Upper lobe of left lung (tissue), 6 donors: ENCODE data around the gene CASP3. TPM values are rescaled to one million over a fixed set of nuclear protein-coding genes. Genes with fewer than 3 reads are reported as not detected.
"Not testable (repeated sequence)": the region's sequence is repeated elsewhere in the genome, so short reads cannot be mapped to it uniquely, and the experiment has no call there.

ENCODE experiments used
- ATAC-seq, 2 donors: fragments of 200-7000 bp; cut with Tn5 transposase; one replicate each; pipeline ENCODE4 v1.9.1; 2022; ENCODE audit warnings: mild to moderate bottlenecking in 2 of 2, moderate library complexity in 2 of 2; ENCODE audit not compliant: low FRiP score in 2 of 2
- DNase-seq, 2 donors: peaks; one replicate each; pipeline ENCODE4 v3.0.0-alpha.2; 2019 to 2020
- H3K27ac ChIP-seq, 4 donors: fragments of 200-600 bp; sonication (generic); one replicate each; pipeline ENCODE4 v1.5.1; 2016 to 2019
- H3K27me3 ChIP-seq, 4 donors: fragments of 200-600 bp; sonication (generic); one replicate each; pipeline ENCODE4 v1.5.1; 2017 to 2019
- H3K36me3 ChIP-seq, 4 donors: fragments of 200-600 bp; sonication (generic); one replicate each; pipeline ENCODE4 v1.5.1; 2016 to 2019
- H3K4me1 ChIP-seq, 4 donors: fragments of 200-600 bp; sonication (generic); one replicate each; pipeline ENCODE4 v1.5.1; 2018 to 2019
- H3K4me3 ChIP-seq, 4 donors: fragments of 200-600 bp; sonication (generic); one replicate each; pipeline ENCODE4 v1.5.1; 2017 to 2019; ENCODE audit warnings: mild to moderate bottlenecking in 2 of 4, moderate library complexity in 1 of 4
- H3K9me3 ChIP-seq, 4 donors: fragments of 200-600 bp; sonication (generic); one replicate each; pipeline ENCODE4 v1.5.1; 2018 to 2019
- CTCF ChIP-seq, 6 experiments: fragments of 450-650 bp in 4 of 6; fragments of 200-600 bp in 2 of 6; sonication (generic) in 2 of 6; IDR thresholded peaks; one replicate each; pipeline ENCODE4 v1.5.1; 2016 to 2019; ENCODE audit warnings: antibody characterized with exemption in 6 of 6
- EP300 ChIP-seq, 4 donors: sonication (generic); formaldehyde crosslinking; IDR thresholded peaks; one replicate each; pipeline ENCODE4 v1.5.1; 2017; ENCODE audit warnings: antibody characterized with exemption in 4 of 4, control low read depth in 2 of 4
- POLR2A ChIP-seq, 4 donors: fragments of 450-650 bp; IDR thresholded peaks; one replicate each; pipeline ENCODE4 v1.5.1; 2016 to 2017; ENCODE audit warnings: antibody characterized with exemption in 4 of 4, mild to moderate bottlenecking in 2 of 4
- POLR2AphosphoS5 ChIP-seq, 2 donors: sonication (generic); formaldehyde crosslinking; IDR thresholded peaks; one replicate each; pipeline ENCODE4 v1.5.1; 2017; ENCODE audit warnings: antibody characterized with exemption in 2 of 2
- WGBS, 2 donors: methylation state at CpG; one replicate each; pipeline ENCODE4 v1.1.5; 2017 to 2018; 5-methylcytosine and 5-hydroxymethylcytosine counted together
- total RNA-seq, 6 donors: library from RNA; depleted of rRNA in 4 of 6; stranded (reverse); fragments of >200 nt in 4 of 6; gene quantifications; one replicate each; pipeline versions ENCODE4 v1.1.0 to v1.2.1, GENCODE V29; 2016 to 2021
- donor health status: DM: no; HTN: no; CAD: no; lungs with moderate emphysema.
- donor health status: DM: no; HTN: yes; CAD: no; lungs with severe emphysema.

CASP3 gene
- total RNA-seq, 6 donors from 2014 or later: 7.0 to 25.5 (median 15.0) TPM

GRCh38 chr4:184616633-184617551, 32.4 kb downstream of the CASP3 start:
- no peaks in the 10 kb centered on the region for H3K27me3 ChIP-seq
- no peak overlapping the region for H3K27ac ChIP-seq
- TF ChIP-seq CTCF (IDR thresholded peaks at IDR 0.05) (no peak), EP300 (IDR thresholded peaks at IDR 0.05) (no peak), POLR2A (IDR thresholded peaks at IDR 0.05) (no peak), POLR2AphosphoS5 (IDR thresholded peaks at IDR 0.05) (no peak)
- H3K4me1 ChIP-seq: no peaks in the 10 kb centered on the region
- H3K4me3 ChIP-seq: no peak overlapping the region
- no peak for DNase-seq
- 79 to 80% methylated on average over 12 of the region's 12 CpGs for WGBS, 2 donors
- no peaks in the 10 kb centered on the region for H3K36me3 ChIP-seq
- H3K9me3 ChIP-seq: peaks cover 0 to 6% (median 2%) of the 10 kb centered on the region in 4 donors
- ATAC-seq: no peak

GRCh38 chr4:184616168-184616567, 33.1 kb downstream of the CASP3 start:
- not testable (repeated sequence) for H3K27ac ChIP-seq

GRCh38 chr4:184614509-184614908, 34.7 kb downstream of the CASP3 start:
- no peak for ATAC-seq
- Histone ChIP-seq H3K4me3 (no peak overlapping the region), H3K4me1 (no peaks in the 10 kb centered on the region), H3K27ac (no peak overlapping the region), H3K9me3 (peaks cover 0 to 6% (median 2%) of the 10 kb centered on the region in 4 donors), H3K36me3 (no peaks in the 10 kb centered on the region), H3K27me3 (no peaks in the 10 kb centered on the region)
- TF ChIP-seq CTCF (IDR thresholded peaks at IDR 0.05) (no peak), EP300 (IDR thresholded peaks at IDR 0.05) (no peak), POLR2AphosphoS5 (IDR thresholded peaks at IDR 0.05) (no peak)
- no peak for DNase-seq
- 94 to 98% methylated on average over 3 of the region's 3 CpGs for WGBS, 2 donors

More at GRCh38 chr4:184616168-184616567, 33.1 kb downstream of the CASP3 start:
- H3K27me3 ChIP-seq, H3K4me3 ChIP-seq, H3K36me3 ChIP-seq, H3K9me3 ChIP-seq, H3K4me1 ChIP-seq, ATAC-seq, DNase-seq: not testable (repeated sequence)
- 83 to 88% methylated on average over 2 of the region's 2 CpGs for WGBS, 2 donors

- TF ChIP-seq EP300 (IDR thresholded peaks at IDR 0.05): no peak
- no peak for TF ChIP-seq POLR2A (IDR thresholded peaks at IDR 0.05)
- no peak for TF ChIP-seq POLR2AphosphoS5 (IDR thresholded peaks at IDR 0.05)
- no peak for TF ChIP-seq CTCF (IDR thresholded peaks at IDR 0.05)
- DNase-seq: no peak
Measured at GRCh38 chr4:184613405-184613804, 35.8 kb downstream of the CASP3 start.

GRCh38 chr4:184612074-184612473, 37.2 kb downstream of the CASP3 start:
- peaks cover 0 to 6% (median 2%) of the 10 kb centered on the region in 4 donors for H3K9me3 ChIP-seq
- no peak for ATAC-seq
- H3K4me1 ChIP-seq: no peaks in the 10 kb centered on the region
- H3K36me3 ChIP-seq: no peaks in the 10 kb centered on the region
- H3K4me3 ChIP-seq: no peak overlapping the region
- H3K27me3 ChIP-seq: no peaks in the 10 kb centered on the region
- no peak overlapping the region for H3K27ac ChIP-seq
- 82 to 86% methylated on average over 3 of the region's 3 CpGs for WGBS, 2 donors
- no peak for DNase-seq
- no peak for TF ChIP-seq POLR2A (IDR thresholded peaks at IDR 0.05)
- no peak for TF ChIP-seq POLR2AphosphoS5 (IDR thresholded peaks at IDR 0.05)
- no peak for TF ChIP-seq CTCF (IDR thresholded peaks at IDR 0.05)

More at GRCh38 chr4:184613405-184613804, 35.8 kb downstream of the CASP3 start:
- H3K4me1 ChIP-seq: no peaks in the 10 kb centered on the region
- H3K27ac ChIP-seq: no peak overlapping the region
- peaks cover 0 to 6% (median 2%) of the 10 kb centered on the region in 4 donors for H3K9me3 ChIP-seq
- no peaks in the 10 kb centered on the region for H3K27me3 ChIP-seq
- no peak overlapping the region for H3K4me3 ChIP-seq
- no peaks in the 10 kb centered on the region for H3K36me3 ChIP-seq
- ATAC-seq: no peak
- 66 to 91% methylated on average over 2 of the region's 2 CpGs for WGBS, 2 donors

- not testable (repeated sequence) for DNase-seq, ATAC-seq, H3K27me3 ChIP-seq, H3K36me3 ChIP-seq, H3K4me3 ChIP-seq, H3K27ac ChIP-seq, H3K4me1 ChIP-seq
- WGBS, 2 donors: 50 to 100% methylated on average over 2 of the region's 2 CpGs
- H3K9me3 ChIP-seq: peaks cover 0 to 15% (median 9%) of the 10 kb centered on the region in 4 donors
Measured at GRCh38 chr4:184607429-184607828, 41.8 kb downstream of the CASP3 start.

- DNase-seq, H3K4me1 ChIP-seq, H3K36me3 ChIP-seq, H3K27me3 ChIP-seq, H3K27ac ChIP-seq, ATAC-seq, H3K4me3 ChIP-seq: not testable (repeated sequence)
- H3K9me3 ChIP-seq: peaks cover 0 to 15% (median 9%) of the 10 kb centered on the region in 4 donors
- 0 to 3% methylated on average over 1 of the region's 1 CpG for WGBS, 2 donors
Measured at GRCh38 chr4:184602857-184603256, 46.4 kb downstream of the CASP3 start.

GRCh38 chr4:184600982-184601381, 48.3 kb downstream of the CASP3 start:
- not testable (repeated sequence) for ATAC-seq, H3K27me3 ChIP-seq, DNase-seq, H3K36me3 ChIP-seq, H3K4me3 ChIP-seq, H3K4me1 ChIP-seq, H3K27ac ChIP-seq
- H3K9me3 ChIP-seq: peaks cover 0 to 15% (median 9%) of the 10 kb centered on the region in 4 donors
- 56 to 78% methylated on average over 4 to 8 of the region's 8 CpGs for WGBS, 2 donors
